Liver (tissue), 9 donors: ENCODE results near the gene TEAD2. TPM values are rescaled to one million over a fixed set of nuclear protein-coding genes. Genes with fewer than 3 reads are reported as not detected.

Experiments used
- DNase-seq: peaks from one replicate; pipeline ENCODE4 v3.0.0-alpha.2; 2017; ENCODE audit warnings: low spot score
- H3K27ac ChIP-seq, 2 donors: one replicate each; pipeline ENCODE4 v1.7.0; 2013; ENCODE audit warnings: inconsistent platforms in 2 of 2, low read length in 2 of 2, control low read depth in 1 of 2, low read depth in 1 of 2, mild to moderate bottlenecking in 1 of 2
- H3K27me3 ChIP-seq, 4 donors: one replicate each; pipeline versions ENCODE4 v1.6.1 to v1.7.0; 2013; ENCODE audit warnings: low read length in 3 of 4, inconsistent platforms in 1 of 4, mild to moderate bottlenecking in 1 of 4, moderate library complexity in 1 of 4; ENCODE audit not compliant: control insufficient read depth in 4 of 4, insufficient read depth in 4 of 4
- H3K36me3 ChIP-seq, 4 donors: one replicate each; pipeline versions ENCODE4 v1.6.1 to v1.7.0; 2013; ENCODE audit warnings: low read length in 3 of 4, mild to moderate bottlenecking in 3 of 4, low read depth in 1 of 4, moderate library complexity in 1 of 4; ENCODE audit not compliant: control insufficient read depth in 4 of 4, insufficient read depth in 3 of 4
- H3K4me1 ChIP-seq, 4 donors: one replicate each; pipeline versions ENCODE4 v1.6.1 to v1.7.0; 2013; ENCODE audit warnings: low read length in 3 of 4, mild to moderate bottlenecking in 3 of 4, moderate library complexity in 1 of 4; ENCODE audit not compliant: control insufficient read depth in 4 of 4, insufficient read depth in 4 of 4
- H3K4me3 ChIP-seq, 3 donors: one replicate each; pipeline versions ENCODE4 v1.6.1 to v1.7.0; 2013; ENCODE audit warnings: low read length in 3 of 3, control low read depth in 1 of 3, low read depth in 1 of 3, mild to moderate bottlenecking in 1 of 3
- H3K9ac ChIP-seq, 2 donors: one replicate each; pipeline ENCODE4 v1.7.0; 2013; ENCODE audit warnings: low read length in 2 of 2, mild to moderate bottlenecking in 2 of 2, moderate library complexity in 2 of 2, control low read depth in 1 of 2, low read depth in 1 of 2
- H3K9me3 ChIP-seq, 4 donors: one replicate each; pipeline versions ENCODE4 v1.6.1 to v1.7.0; 2013; ENCODE audit warnings: low read length in 3 of 4; ENCODE audit not compliant: control insufficient read depth in 4 of 4
- ATF3 ChIP-seq: IDR thresholded peaks from 2 replicates; pipeline ENCODE4 v1.6.1; 2016; ENCODE audit warnings: antibody characterized with exemption
- CTCF ChIP-seq: fragments of 150-350 bp; IDR thresholded peaks from 2 replicates; pipeline ENCODE4 v1.5.1; 2017; ENCODE audit warnings: improper control_type of control experiment, low read depth, low read length; ENCODE audit not compliant: missing input control
- EGR1 ChIP-seq, 2 donors: IDR thresholded peaks; 2 replicates each; pipeline ENCODE4 v1.6.1; 2016 to 2018; ENCODE audit warnings: antibody characterized with exemption in 2 of 2, low read depth in 2 of 2
- FOXA1 ChIP-seq: IDR thresholded peaks from 2 replicates; pipeline ENCODE4 v1.6.1; 2016; ENCODE audit warnings: antibody characterized with exemption
- FOXA2 ChIP-seq: IDR thresholded peaks from 2 replicates; pipeline ENCODE4 v1.6.1; 2016; ENCODE audit warnings: antibody characterized with exemption
- HNF4A ChIP-seq, 2 donors: conservative IDR thresholded peaks; 2 replicates each; pipeline ENCODE4 v1.6.1; 2016; ENCODE audit warnings: antibody characterized with exemption in 2 of 2, mild to moderate bottlenecking in 2 of 2
- HNF4G ChIP-seq: IDR thresholded peaks from 2 replicates; pipeline ENCODE4 v1.6.1; 2016; ENCODE audit warnings: antibody characterized with exemption
- JUND ChIP-seq, 2 donors: IDR thresholded peaks; 2 replicates each; pipeline ENCODE4 v1.6.1; 2016; ENCODE audit warnings: antibody characterized with exemption in 2 of 2
- MAX ChIP-seq: IDR thresholded peaks from 2 replicates; pipeline ENCODE4 v1.6.1; 2016; ENCODE audit warnings: antibody characterized with exemption
- NR2F2 ChIP-seq: IDR thresholded peaks from 2 replicates; pipeline ENCODE4 v1.6.1; 2016; ENCODE audit warnings: antibody characterized with exemption
- RAD21 ChIP-seq, 2 donors: IDR thresholded peaks; 2 replicates each; pipeline ENCODE4 v1.6.1; 2016; ENCODE audit warnings: antibody characterized with exemption in 2 of 2, mild to moderate bottlenecking in 2 of 2
- REST ChIP-seq: IDR thresholded peaks from 2 replicates; pipeline ENCODE4 v1.6.1; 2016; ENCODE audit warnings: antibody characterized with exemption, mild to moderate bottlenecking
- SP1 ChIP-seq: IDR thresholded peaks from 2 replicates; pipeline ENCODE4 v1.6.1; 2018; ENCODE audit warnings: antibody characterized with exemption, mild to moderate bottlenecking
- TAF1 ChIP-seq: conservative IDR thresholded peaks from 2 replicates; pipeline ENCODE4 v1.6.1; 2016; ENCODE audit warnings: antibody characterized with exemption, mild to moderate bottlenecking
- ZBTB33 ChIP-seq: IDR thresholded peaks from 2 replicates; pipeline ENCODE4 v1.6.1; 2016; ENCODE audit warnings: antibody characterized with exemption
- WGBS: extraction: QIAGEN DNeasy Blood & Tissue Kit; methylation state at CpG from one replicate; pipeline ENCODE4 v1.1.7; 2013; 5-methylcytosine and 5-hydroxymethylcytosine counted together
- polyA plus RNA-seq, 2 donors: library from polyadenylated mRNA; stranded (reverse) in 1 of 2; unstranded in 1 of 2; fragments of 200-250 nt in 1 of 2; fragments of >200 nt in 1 of 2; fragmentation: Nextera tagmentation in 1 of 2; extraction: Ambion mirVana in 1 of 2; gene quantifications; one replicate each; pipeline versions ENCODE4 v1.2.1 to v1.2.3, GENCODE V29; 2013 to 2015
- total RNA-seq, 2 donors: library from RNA; depleted of rRNA; stranded (reverse); fragments of >200 nt; gene quantifications; one replicate each; pipeline ENCODE4 v1.2.3, GENCODE V29; 2014
- donor health status: healthy.
- donor health status: healthy.
- donor health status: healthy.
- donor health status: healthy.
- donor health status: healthy.

Gene TEAD2
- total and polyA plus RNA-seq, 4 donors: 3.3 to 8.1 (median 4.4) TPM

- H3K9ac ChIP-seq: no peak overlapping the region
- no peak for DNase-seq
- H3K9me3 ChIP-seq: no peaks in the 10 kb centered on the region
- no peak for TF ChIP-seq FOXA1
- TF ChIP-seq REST: no peak
- no peak for TF ChIP-seq NR2F2
- no peak for TF ChIP-seq ZBTB33
- no peak for TF ChIP-seq MAX
- TF ChIP-seq EGR1 (IDR thresholded peaks at IDR 0.05; ENCODE audit: low read depth in 2 of 2): no peak
- no peaks in the 10 kb centered on the region for H3K4me1 ChIP-seq
- 80% methylated on average over 7 of the region's 7 CpGs for WGBS
- H3K4me3 ChIP-seq: no peak overlapping the region
- peaks cover 0 to 2% (median 0%) of the 10 kb centered on the region in 4 donors for H3K27me3 ChIP-seq
- no peaks in the 10 kb centered on the region for H3K36me3 ChIP-seq
- no peak overlapping the region for H3K27ac ChIP-seq
These were observed 44.9 kb upstream of the TEAD2 start for GRCh38 chr19:49407079-49407478.

- H3K4me3 ChIP-seq: no peak overlapping the region
- H3K9ac ChIP-seq: no peak overlapping the region
- DNase-seq: no peak
- H3K27me3 ChIP-seq: no peaks in the 10 kb centered on the region
- H3K4me1 ChIP-seq: no peaks in the 10 kb centered on the region
- WGBS: 60% methylated on average over 7 of the region's 7 CpGs
- no peaks in the 10 kb centered on the region for H3K36me3 ChIP-seq
- H3K9me3 ChIP-seq: no peaks in the 10 kb centered on the region
- TF ChIP-seq ATF3 (no peak), NR2F2 (no peak), TAF1 (no peak), FOXA2 (no peak), RAD21 (IDR thresholded peaks at IDR 0.05) (no peak), HNF4G (no peak), CTCF (no peak), HNF4A (conservative IDR thresholded peaks at IDR 0.05) (no peak), FOXA1 (no peak), EGR1 (IDR thresholded peaks at IDR 0.05; ENCODE audit: low read depth in 2 of 2) (no peak), SP1 (no peak), JUND (IDR thresholded peaks at IDR 0.05) (no peak), ZBTB33 (no peak), MAX (no peak), REST (no peak)
- no peak overlapping the region for H3K27ac ChIP-seq
These were observed 41.4 kb upstream of the TEAD2 start for GRCh38 chr19:49403404-49404187.
